ENCODE data around the gene ACTR3C. TPM values are rescaled to one million over a fixed set of nuclear protein-coding genes. Genes with fewer than 3 reads are reported as not detected.
A peak's percentile ranks its signal among the peaks of the same experiment; 100 is the strongest.

The ACTR3C gene
- total RNA-seq, 2 donors from 2014 or later: 0.92 TPM; not detected in 1

DNA sequence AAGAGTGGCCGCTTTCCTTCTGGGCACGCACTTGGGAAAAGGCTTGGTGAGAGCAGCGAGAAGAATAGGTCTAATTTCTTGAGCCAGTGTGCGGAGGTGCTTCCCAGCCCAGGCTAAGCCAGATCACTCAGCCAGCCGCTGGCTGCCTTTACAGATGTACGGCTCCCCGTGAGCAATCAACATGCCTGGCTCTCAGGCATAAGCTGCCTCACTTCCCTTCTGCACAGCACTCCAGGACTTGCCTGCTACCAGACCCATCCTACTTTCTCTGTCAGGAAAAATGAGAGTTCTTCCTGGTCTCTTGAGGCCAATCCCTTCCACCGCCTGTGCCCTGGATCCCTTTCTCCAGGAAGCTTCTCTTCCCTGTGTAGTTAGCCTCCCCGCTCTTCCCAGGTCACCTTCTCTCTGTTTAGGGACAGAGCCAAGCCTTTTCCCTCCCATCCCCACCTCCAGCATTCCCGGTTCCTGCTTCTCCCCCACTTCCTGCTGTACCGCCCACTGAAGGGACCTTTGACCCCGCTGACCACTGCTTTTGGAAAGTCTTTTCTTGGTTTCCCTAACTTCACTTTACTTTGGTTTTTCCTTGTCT, 1.1 kb upstream of the ACTR3C start:
- Histone ChIP-seq H3K4me3 (ENCODE audit: low read length) (peak overlapping the region; percentile 87), H3K27me3 (ENCODE audit: control insufficient read depth, insufficient read depth, low read length, poor library complexity, severe bottlenecking) (no peaks in the 10 kb centered on the region), H3K27ac (ENCODE audit: low read depth, low read length) (no peak overlapping the region), H3K9me3 (ENCODE audit: control insufficient read depth, low read length) (no peaks in the 10 kb centered on the region), H3K9ac (ENCODE audit: extremely low read depth, low read length, poor library complexity, severe bottlenecking) (peak overlapping the region; percentile 63), H3K36me3 (ENCODE audit: control insufficient read depth, insufficient read depth, low read length) (peaks cover 32% of the 10 kb centered on the region), H3K4me1 (ENCODE audit: control insufficient read depth, insufficient read depth, low read length) (no peaks in the 10 kb centered on the region)
- Mint-ChIP-seq H3K9me3 (no peaks in the 10 kb centered on the region), H3K36me3 (ENCODE audit: low read depth) (peaks cover 39% of the 10 kb centered on the region), H3K4me1 (peaks cover 16% of the 10 kb centered on the region), H3K27ac (peak overlapping the region; percentile 37), H3K4me3 (peak overlapping the region; percentile 74), H3K27me3 (ENCODE audit: insufficient read depth) (no peaks in the 10 kb centered on the region)
- TF ChIP-seq CTCF (conservative IDR thresholded peaks at IDR 0.05): no peak
- DNase-seq: no peak
- WGBS, 2 experiments (ENCODE audit: insufficient coverage in 1 of 2, insufficient read length in 1 of 2): 53 to 60% methylated on average over 10 to 12 of the region's 12 CpGs

DNA sequence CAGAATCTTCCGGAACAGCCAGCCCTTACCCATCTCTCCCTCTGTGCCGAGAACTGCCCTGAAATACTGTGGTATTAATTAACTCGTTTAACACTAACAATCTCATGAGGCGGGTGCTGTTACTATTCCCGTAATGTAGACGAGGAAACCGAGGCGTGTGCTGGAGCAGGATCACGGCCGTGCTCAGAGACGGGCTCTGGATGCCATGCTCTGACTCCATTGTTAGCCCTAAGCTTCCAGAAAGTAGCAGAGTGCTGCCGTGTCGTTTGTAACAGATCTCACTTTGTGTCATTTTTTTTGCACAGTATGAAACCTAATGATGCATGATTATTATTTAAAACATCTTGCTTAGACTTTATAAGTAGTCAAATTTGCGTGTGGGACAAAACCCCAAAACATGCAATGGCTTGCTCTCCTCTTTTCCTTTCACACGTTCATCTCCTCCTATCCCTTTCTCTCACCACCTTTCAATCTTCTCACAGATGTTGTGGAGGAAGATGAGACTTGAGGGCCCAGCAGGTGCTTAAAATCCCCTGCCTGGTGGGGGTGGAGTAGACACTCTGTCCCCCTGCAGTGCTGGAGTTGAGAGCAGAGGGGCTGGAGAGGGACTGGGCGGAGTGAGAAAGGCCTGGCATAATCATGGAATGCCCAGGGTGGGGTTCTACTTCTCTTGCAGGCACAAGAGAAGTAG, 482 bp upstream of the ACTR3C start:
- Mint-ChIP-seq H3K27ac (peak overlapping the region; percentile 94), H3K4me3 (peak overlapping the region; percentile 74), H3K27me3 (ENCODE audit: insufficient read depth) (no peaks in the 10 kb centered on the region), H3K4me1 (peaks cover 14% of the 10 kb centered on the region), H3K9me3 (no peaks in the 10 kb centered on the region), H3K36me3 (ENCODE audit: low read depth) (peaks cover 36% of the 10 kb centered on the region)
- H3K4me3 ChIP-seq (ENCODE audit: low read length): peak overlapping the region; percentile 87
- WGBS, 2 experiments (ENCODE audit: insufficient coverage in 1 of 2, insufficient read length in 1 of 2): 28 to 44% methylated on average over 12 to 16 of the region's 16 CpGs
- no peaks in the 10 kb centered on the region for H3K4me1 ChIP-seq (ENCODE audit: control insufficient read depth, insufficient read depth, low read length)
- H3K9me3 ChIP-seq (ENCODE audit: control insufficient read depth, low read length): no peaks in the 10 kb centered on the region
- H3K27ac ChIP-seq (ENCODE audit: low read depth, low read length): no peak overlapping the region
- peak overlapping the region; percentile 63 for H3K9ac ChIP-seq (ENCODE audit: extremely low read depth, low read length, poor library complexity, severe bottlenecking)
- DNase-seq: no peak
- no peaks in the 10 kb centered on the region for H3K27me3 ChIP-seq (ENCODE audit: control insufficient read depth, insufficient read depth, low read length, poor library complexity, severe bottlenecking)
- TF ChIP-seq CTCF (conservative IDR thresholded peaks at IDR 0.05): no peak
- H3K36me3 ChIP-seq (ENCODE audit: control insufficient read depth, insufficient read depth, low read length): peaks cover 29% of the 10 kb centered on the region

- peak overlapping the region; percentile 87 for H3K4me3 ChIP-seq (ENCODE audit: low read length)
- H3K27ac ChIP-seq (ENCODE audit: low read depth, low read length): no peak overlapping the region
- H3K4me3 Mint-ChIP-seq: peak overlapping the region; percentile 74
- peak; percentile 47 for DNase-seq
- H3K9me3 Mint-ChIP-seq: no peaks in the 10 kb centered on the region
- peaks cover 16% of the 10 kb centered on the region for H3K36me3 ChIP-seq (ENCODE audit: control insufficient read depth, insufficient read depth, low read length)
- H3K9me3 ChIP-seq (ENCODE audit: control insufficient read depth, low read length): no peaks in the 10 kb centered on the region
- no peaks in the 10 kb centered on the region for H3K27me3 ChIP-seq (ENCODE audit: control insufficient read depth, insufficient read depth, low read length, poor library complexity, severe bottlenecking)
- peak overlapping the region; percentile 63 for H3K9ac ChIP-seq (ENCODE audit: extremely low read depth, low read length, poor library complexity, severe bottlenecking)
- peak overlapping the region; percentile 91 for H3K27ac Mint-ChIP-seq
- 87 to 94% methylated on average over 4 of the region's 4 CpGs for WGBS, 2 experiments (ENCODE audit: insufficient coverage in 1 of 2, insufficient read length in 1 of 2)
- no peaks in the 10 kb centered on the region for H3K4me1 ChIP-seq (ENCODE audit: control insufficient read depth, insufficient read depth, low read length)
- peaks cover 17% of the 10 kb centered on the region for H3K4me1 Mint-ChIP-seq
- H3K36me3 Mint-ChIP-seq (ENCODE audit: low read depth): peaks cover 24% of the 10 kb centered on the region
- TF ChIP-seq CTCF (conservative IDR thresholded peaks at IDR 0.05): no peak
- no peaks in the 10 kb centered on the region for H3K27me3 Mint-ChIP-seq (ENCODE audit: insufficient read depth)
Measured at GRCh38 chr7:150322114-150322832, 1.1 kb downstream of the ACTR3C start.

Measured in endodermal cell (in vitro differentiated cells).